ENCODE results near the gene PDGFA. TPM values are rescaled to one million over a fixed set of nuclear protein-coding genes. Genes with fewer than 3 reads are reported as not detected.

The PDGFA gene
- total RNA-seq, 1 donor from 2014 or later = 9.8 TPM

- Histone ChIP-seq H3K9me3 (ENCODE audit: low read depth) (no peaks in the 10 kb centered on the region), H4K20me1 (ENCODE audit: low read depth) (no peaks in the 10 kb centered on the region), H3K4me1 (no peaks in the 10 kb centered on the region), H3F3A (ENCODE audit: low read depth) (no peaks in the 10 kb centered on the region), H3K4me2 (no peak overlapping the region), H3K79me2 (ENCODE audit: low read depth) (no peaks in the 10 kb centered on the region), H3K4me3 (no peak overlapping the region), H3K27ac (no peak overlapping the region), H3K9ac (no peak overlapping the region), H2AFZ (replicated peaks) (no peak overlapping the region), H3K36me3 (no peaks in the 10 kb centered on the region), H3K27me3 (no peaks in the 10 kb centered on the region)
- H3K27me3 Mint-ChIP-seq (ENCODE audit: insufficient read depth, low read depth) = peaks cover 7% of the 10 kb centered on the region
- peaks cover 7% of the 10 kb centered on the region for H3K4me1 Mint-ChIP-seq
- H3K4me3 Mint-ChIP-seq = no peak overlapping the region
- no peaks in the 10 kb centered on the region for H3K36me3 Mint-ChIP-seq
- TF ChIP-seq EZH2 (IDR thresholded peaks at IDR 0.05) (no peak), EZH2phosphoT487 (IDR thresholded peaks at IDR 0.05) (no peak), CTCF (IDR thresholded peaks at IDR 0.05) (no peak)
- H3K9me3 Mint-ChIP-seq = no peaks in the 10 kb centered on the region
- H3K27ac Mint-ChIP-seq = peak overlapping the region; percentile 59
- DNase-seq (ENCODE audit: low spot score) = no peak
Measured at GRCh38 chr7:560966-561630, 41.5 kb upstream of the PDGFA start.

- H3K27me3 ChIP-seq = no peaks in the 10 kb centered on the region
- no peak overlapping the region for H3K27ac ChIP-seq
- Mint-ChIP-seq H3K27ac (no peak overlapping the region), H3K9me3 (no peaks in the 10 kb centered on the region), H3K4me1 (peaks cover 12% of the 10 kb centered on the region), H3K27me3 (ENCODE audit: insufficient read depth, low read depth) (peaks cover 6% of the 10 kb centered on the region), H3K4me3 (no peak overlapping the region), H3K36me3 (no peaks in the 10 kb centered on the region)
- no peaks in the 10 kb centered on the region for H3K4me1 ChIP-seq
- H4K20me1 ChIP-seq (ENCODE audit: low read depth) = no peaks in the 10 kb centered on the region
- no peaks in the 10 kb centered on the region for H3K9me3 ChIP-seq (ENCODE audit: low read depth)
- no peak overlapping the region for H3K9ac ChIP-seq
- no peaks in the 10 kb centered on the region for H3K79me2 ChIP-seq (ENCODE audit: low read depth)
- H3F3A ChIP-seq (ENCODE audit: low read depth) = no peaks in the 10 kb centered on the region
- H2AFZ ChIP-seq (replicated peaks) = no peak overlapping the region
- no peak overlapping the region for H3K4me3 ChIP-seq
- TF ChIP-seq EZH2phosphoT487 (IDR thresholded peaks at IDR 0.05) = no peak
- no peak for TF ChIP-seq CTCF (IDR thresholded peaks at IDR 0.05)
- TF ChIP-seq EZH2 (IDR thresholded peaks at IDR 0.05) = no peak
- no peak for DNase-seq (ENCODE audit: low spot score)
- no peak overlapping the region for H3K4me2 ChIP-seq
- H3K36me3 ChIP-seq = no peaks in the 10 kb centered on the region
Measured at GRCh38 chr7:559396-559705, 39.7 kb upstream of the PDGFA start.

- Mint-ChIP-seq H3K4me1 (peaks cover 9% of the 10 kb centered on the region), H3K4me3 (no peak overlapping the region), H3K27me3 (ENCODE audit: insufficient read depth, low read depth) (peaks cover 4% of the 10 kb centered on the region), H3K27ac (no peak overlapping the region), H3K9me3 (no peaks in the 10 kb centered on the region), H3K36me3 (no peaks in the 10 kb centered on the region)
- Histone ChIP-seq H3K79me2 (ENCODE audit: low read depth) (no peaks in the 10 kb centered on the region), H4K20me1 (ENCODE audit: low read depth) (no peaks in the 10 kb centered on the region), H3K27ac (no peak overlapping the region), H3K4me2 (no peak overlapping the region), H3K9me3 (ENCODE audit: low read depth) (no peaks in the 10 kb centered on the region), H3K4me3 (no peak overlapping the region), H3K4me1 (no peaks in the 10 kb centered on the region), H3K9ac (no peak overlapping the region), H3K27me3 (no peaks in the 10 kb centered on the region), H3K36me3 (no peaks in the 10 kb centered on the region), H3F3A (ENCODE audit: low read depth) (no peaks in the 10 kb centered on the region), H2AFZ (replicated peaks) (no peak overlapping the region)
- DNase-seq (ENCODE audit: low spot score) = no peak
- no peak for TF ChIP-seq EZH2phosphoT487 (IDR thresholded peaks at IDR 0.05)
- TF ChIP-seq EZH2 (IDR thresholded peaks at IDR 0.05) = no peak
- no peak for TF ChIP-seq CTCF (IDR thresholded peaks at IDR 0.05)
Measured at GRCh38 chr7:557558-557881, 37.9 kb upstream of the PDGFA start.
